ENCODE data around the gene CDH4. TPM values are rescaled to one million over a fixed set of nuclear protein-coding genes. Genes with fewer than 3 reads are reported as not detected.
"Not testable (repeated sequence)": the region's sequence is repeated elsewhere in the genome, so short reads cannot be mapped to it uniquely, and the experiment has no call there.

CDH4 gene
- total RNA-seq, 2 donors from 2014 or later = 0.06 to 0.08 TPM

DNA sequence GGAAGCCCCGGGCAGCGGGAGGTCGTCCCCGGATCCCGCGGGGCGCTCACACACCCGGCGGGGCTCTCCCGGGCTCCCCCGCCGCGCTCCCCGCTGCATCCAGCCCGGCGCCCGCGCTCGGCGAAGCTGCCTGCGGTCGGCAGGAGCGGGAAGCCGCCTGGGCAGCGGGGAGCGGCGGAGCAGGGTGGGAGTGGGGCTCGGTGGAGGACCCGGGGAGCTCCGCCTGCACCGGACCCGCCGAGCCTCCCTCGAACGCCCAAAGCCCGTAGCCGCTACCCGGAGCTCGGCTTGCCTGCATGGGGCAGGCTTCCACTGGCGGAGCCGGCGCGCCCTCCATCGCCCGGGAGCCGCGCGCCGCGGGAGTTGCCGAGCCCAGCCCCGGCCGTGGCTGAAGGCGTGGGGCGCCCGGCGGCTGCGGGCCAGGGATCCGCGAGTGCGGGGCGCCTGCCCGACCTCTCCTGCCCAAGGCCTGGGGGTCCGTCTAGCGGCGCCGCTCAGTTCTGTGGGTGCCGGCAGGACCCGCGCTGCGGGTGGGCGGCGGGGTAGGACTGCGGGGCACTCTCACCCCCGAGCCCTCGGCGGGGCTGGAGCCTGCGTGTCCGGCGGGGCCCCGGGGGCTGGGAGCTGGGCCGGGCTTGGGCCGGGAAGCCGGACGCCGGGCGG lies 671 bp downstream of the CDH4 start:
- intact Hi-C loops (cut with DNase I) = no loop called here
- ATAC-seq (peak in 1 of 2 donors; percentile 16), DNase-seq (no peak)

DNA sequence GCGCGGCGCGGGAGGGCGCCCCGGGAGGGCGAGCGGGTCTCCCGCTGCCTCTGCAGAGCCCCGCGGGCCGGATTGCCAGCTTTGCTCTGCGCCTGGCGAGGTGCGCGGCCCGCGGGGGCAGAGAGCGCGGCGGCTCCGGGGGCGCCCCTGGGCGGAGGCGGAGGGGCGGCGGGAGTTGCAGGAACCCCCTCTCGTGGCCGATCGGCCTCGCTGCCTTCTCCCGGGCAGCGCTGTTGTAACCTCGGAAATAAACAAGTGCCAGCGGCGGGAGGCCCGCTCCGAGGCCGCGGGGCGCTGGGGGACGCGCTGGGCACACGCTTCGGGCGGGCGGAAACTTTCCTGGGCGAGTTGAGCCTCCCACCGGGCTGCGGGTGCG lies 1.2 kb downstream of the CDH4 start:
- ATAC-seq = peak in 1 of 2 donors; percentile 24
- DNase-seq = no peak
- intact Hi-C loops (cut with DNase I) = no loop called here

DNA sequence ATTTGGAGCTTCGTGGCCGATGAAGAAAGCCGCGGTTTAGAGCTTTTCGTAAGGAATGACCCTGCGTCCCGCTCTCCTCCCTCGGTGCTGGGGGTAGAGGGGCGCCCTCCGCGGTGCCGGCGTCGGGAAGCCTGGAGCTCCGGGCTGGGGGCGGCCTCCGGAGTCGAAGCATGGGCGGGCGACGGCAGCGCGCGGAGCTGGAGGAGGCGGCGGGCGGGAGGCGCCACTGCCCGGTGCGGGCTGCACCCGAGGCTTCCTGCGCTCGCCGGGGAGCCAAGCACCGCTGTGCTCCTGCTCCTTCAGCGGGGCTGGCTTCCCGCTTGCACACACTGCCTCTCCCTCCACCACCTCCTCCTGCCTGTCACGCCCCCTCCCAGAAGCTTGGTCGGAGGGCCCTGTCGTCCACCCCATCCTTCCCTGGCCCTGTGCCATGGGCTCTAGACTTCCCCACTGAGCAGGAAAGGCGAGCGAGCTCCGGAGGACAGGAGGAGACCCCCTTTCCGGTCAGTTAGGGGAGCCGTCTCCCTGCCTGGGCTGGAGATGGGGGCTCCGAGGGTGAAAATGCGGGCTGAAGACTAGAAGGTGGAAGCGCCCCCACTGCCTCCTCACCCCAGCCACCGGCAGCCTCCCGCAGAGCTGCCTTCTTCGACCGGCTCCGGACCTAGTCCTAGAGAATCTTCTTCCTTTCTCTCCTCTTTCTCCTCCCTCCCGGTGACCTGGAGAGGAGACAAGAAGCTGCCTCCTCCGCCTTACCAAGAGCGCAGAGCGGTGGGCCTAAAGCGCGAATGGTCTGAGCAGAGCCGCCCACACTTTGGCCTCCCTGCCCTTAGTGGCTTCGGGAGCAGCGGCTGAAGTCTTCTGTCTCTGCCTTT lies 1.8 kb downstream of the CDH4 start:
- ATAC-seq = peak; percentile 44 to 56
- intact Hi-C loops (cut with DNase I) = no loop called here
- no peak for DNase-seq

DNA sequence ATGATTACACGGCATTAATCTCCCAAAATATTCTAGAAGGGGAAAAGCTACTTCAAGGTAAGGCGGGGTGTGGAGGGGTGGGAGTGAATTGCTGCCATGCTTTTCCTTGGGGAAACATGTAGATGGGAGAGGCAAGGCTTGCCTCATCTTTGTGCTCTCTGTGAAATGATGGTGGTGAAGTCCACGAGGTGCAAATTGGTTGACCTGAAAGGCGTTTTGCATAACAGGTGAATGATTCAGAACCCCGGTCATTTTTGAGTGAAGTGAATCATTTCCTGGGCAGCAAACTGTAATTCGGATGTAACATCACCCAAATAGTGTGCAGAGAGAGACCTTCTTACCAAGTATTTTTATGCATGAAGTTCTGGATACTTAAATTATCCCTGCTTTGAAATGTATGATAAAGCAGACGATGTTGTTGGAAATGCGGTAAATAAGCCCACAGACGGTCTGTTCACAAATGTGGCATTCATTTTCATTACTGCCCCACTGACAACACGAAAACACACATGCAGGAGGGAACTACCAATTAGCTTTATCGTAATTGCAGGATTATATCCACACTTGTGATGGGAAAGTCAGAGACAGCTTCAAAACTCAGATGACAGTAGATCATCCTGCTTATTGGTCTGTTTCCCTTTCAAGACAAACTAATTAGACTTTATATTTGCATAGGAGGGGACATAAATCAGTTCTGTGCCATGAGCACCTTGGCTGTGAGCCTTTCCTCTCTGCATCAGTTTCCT lies 3.0 kb downstream of the CDH4 start:
- DNase-seq (no peak), ATAC-seq (peak in 1 of 2 donors; percentile 63)
- intact Hi-C loops (cut with DNase I) = no loop called here

DNA sequence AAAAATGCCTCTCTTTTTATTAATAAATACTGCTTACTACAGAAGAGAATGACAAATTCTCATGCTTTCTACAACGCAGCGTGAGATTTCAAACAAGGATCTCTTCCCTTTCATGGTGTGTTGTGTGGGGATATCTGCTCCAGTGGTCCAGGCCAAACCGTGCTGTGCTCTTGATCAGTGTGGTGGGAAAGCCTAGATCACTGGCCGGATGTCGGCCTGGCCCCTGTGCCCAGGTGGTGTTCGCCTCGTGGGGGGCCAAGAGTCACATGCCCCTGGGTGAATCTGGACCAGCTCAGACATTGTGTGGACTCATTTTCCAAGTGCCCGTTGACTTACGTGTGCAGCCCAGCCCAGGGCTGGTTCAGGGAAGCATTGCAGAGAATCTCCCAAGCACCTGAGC lies 4.3 kb downstream of the CDH4 start:
- ATAC-seq = no peak
- no peak for DNase-seq
- intact Hi-C loops (cut with DNase I) = no loop called here

DNA sequence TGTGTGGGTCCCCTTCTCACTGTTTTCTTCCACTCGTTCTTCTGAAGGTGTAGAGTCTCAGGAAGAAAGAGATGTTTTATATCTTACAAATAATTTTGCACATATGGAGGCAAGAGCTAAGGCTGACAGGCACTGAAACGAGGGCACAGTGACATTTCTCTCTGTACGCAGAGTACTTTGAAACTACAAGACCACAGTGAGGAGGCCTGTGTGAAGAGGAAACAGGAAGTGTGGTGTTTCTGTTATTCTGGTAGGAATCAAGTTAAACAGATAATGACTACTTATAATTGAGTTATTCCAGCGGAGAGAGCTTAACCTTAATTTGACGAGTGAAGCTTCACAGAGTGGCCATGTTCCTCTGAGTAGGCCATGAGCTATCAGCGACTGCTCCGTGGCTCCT lies 4.8 kb downstream of the CDH4 start:
- intact Hi-C loops (cut with DNase I) = no loop called here
- DNase-seq (no peak), ATAC-seq (no peak)

DNA sequence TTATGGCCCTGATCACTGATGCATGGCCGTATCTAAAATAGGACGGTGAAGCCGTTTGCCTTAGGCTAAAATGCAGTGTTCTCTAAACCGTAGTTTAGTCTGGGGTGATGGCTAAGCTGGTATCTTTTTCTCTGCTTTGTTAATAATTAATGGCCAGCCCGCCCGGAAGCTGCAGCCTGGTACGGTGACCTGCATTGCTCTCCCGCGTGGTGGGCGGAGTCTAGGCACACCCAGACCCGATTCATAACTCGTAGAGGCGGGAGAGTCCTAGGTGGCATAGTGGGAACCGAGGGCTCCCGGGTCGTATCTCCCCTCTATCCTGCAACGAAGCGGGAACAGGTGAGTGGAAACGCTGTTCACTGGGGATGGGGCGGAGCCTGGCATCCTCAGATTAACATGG lies 5.5 kb downstream of the CDH4 start:
- intact Hi-C loops (cut with DNase I) = no loop called here
- ATAC-seq (no peak), DNase-seq (no peak)

DNA sequence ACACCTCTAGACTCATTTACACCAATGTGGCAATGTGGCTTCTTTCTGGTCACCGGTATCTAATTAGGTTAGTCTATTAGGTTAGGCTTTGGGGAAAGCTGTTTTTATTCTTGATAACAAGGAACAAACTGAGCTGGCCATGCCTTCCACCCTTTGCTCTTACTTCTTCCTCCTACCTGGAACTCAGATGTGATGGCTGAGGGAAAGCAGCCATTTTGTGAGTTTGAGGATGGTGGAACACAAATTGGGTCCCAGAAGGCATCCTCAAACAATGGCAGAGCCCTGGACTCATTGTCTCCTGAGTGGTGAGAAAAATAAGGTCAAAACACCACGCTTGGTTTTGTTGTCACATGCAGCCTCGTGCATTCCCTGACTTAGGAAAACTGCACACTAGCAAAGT lies 7.7 kb downstream of the CDH4 start:
- intact Hi-C loops (cut with DNase I) = no loop called here
- no peak for DNase-seq
- no peak for ATAC-seq

DNA sequence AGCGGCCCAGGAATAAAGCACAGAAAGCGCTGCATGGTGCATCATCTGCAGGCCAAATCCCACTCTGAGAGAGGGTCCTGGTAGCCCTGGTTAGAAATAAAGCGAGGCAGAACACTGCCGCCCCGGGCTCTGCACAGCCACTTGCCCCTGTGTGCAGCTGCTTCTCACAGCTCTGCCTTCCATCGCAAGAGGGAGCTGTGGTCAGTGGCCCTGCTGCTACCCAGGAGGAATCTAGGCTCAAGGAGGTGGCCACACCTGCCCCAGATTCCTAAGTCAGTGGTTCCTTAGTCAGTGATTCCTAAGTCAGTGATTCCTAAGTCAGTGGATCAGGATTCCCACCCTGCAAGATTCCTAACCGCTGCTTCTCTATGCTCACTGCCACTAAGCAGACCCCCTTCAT lies 8.8 kb downstream of the CDH4 start:
- ATAC-seq = no peak
- no peak for DNase-seq
- intact Hi-C loops (cut with DNase I) = no loop called here

DNA sequence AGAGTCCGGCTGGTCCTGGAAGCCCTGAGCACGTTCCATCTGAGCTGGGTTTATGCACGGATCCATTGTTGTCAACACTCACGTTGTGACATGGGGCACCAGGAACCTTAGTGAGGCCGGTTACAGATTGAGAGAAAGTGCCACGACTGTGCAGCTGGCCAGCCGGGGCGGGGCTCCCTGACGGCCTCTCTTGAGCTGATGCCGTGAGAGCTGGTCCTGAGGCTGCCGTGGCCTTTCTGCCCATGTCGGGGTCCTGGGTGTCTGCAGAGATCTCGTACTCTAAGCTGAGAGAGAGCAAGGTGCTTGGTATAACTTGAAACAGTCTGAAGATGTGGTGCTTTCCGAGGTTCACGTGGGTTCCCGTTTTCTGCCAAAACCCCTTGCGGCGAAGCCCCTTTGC lies 10.0 kb downstream of the CDH4 start:
- DNase-seq (no peak), ATAC-seq (no peak)
- intact Hi-C loops (cut with DNase I) = no loop called here

DNA sequence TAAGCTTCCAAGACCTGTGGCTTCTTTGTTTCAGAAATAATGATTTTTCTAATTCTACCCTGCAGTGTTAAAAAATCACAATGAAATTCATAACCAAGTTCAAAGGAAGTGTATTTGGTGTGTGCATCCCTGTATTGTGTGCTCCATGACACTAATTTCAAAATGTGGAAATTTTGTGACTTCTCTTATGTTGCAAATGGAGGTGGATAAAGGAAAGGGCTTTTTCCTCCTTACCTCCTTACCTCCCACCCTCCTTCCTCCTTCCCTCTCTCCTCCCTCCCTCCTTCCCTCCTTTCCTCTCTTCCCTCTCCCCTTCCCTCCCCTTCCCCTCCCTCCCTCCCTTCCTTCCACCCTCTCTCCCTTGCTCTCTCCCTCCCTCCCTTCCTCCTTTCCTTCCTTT lies 10.5 kb downstream of the CDH4 start:
- ATAC-seq = no peak
- intact Hi-C loops (cut with DNase I) = no loop called here
- DNase-seq = no peak

DNA sequence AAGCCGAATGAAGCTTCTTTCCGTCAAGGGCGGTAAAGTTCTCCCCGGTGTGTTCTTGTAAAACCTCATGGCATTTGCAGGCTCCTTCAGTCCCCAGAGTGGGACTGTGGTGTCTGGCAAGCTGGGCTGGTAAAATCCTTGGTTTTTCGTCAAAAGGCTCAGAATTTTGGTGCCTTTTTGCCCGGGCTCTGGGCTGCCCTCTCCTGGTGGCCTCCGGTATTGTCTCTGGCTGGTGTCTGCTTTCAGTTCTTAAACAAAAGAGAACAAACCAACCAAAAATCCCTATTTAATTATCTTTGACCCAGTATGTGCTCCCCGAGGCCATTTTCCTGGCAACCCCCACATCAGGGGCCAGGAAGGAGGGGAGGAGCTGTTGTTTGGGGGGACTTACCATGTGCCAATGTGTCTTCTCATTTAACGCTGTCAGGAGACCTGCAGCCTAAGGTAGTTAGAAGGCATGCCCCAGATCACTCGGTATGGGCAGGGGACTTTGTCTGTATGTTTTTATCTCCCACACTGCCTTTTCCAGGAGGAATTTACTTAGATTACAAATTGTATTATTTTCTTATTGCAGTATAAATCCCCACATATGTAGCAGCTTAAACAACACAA lies 11.1 kb downstream of the CDH4 start:
- intact Hi-C loops (cut with DNase I) = no loop called here
- no peak for DNase-seq

DNA sequence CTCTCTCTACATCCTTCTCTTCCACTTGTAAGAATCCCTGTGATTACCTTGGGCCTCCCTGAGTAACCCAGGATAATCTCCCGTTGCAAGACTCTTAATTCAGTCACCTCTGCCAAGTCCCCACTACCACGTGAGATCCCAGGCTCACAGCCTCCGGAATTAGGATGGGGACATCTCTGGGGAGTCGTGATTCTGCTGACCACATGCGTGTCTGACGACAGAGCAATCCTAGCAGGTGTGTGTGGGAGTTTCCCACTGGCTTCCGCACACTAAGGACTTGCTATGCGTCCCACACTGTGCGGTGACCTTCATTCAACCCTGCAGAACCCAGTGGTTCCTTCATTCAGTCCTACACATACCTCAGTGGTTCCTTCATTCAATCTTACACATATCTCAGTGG lies 11.9 kb downstream of the CDH4 start:
- DNase-seq = no peak
- intact Hi-C loops (cut with DNase I) = no loop called here
- ATAC-seq = no peak

More for the DNA sequence above, 11.1 kb downstream of the CDH4 start:
- no peak for ATAC-seq

DNA sequence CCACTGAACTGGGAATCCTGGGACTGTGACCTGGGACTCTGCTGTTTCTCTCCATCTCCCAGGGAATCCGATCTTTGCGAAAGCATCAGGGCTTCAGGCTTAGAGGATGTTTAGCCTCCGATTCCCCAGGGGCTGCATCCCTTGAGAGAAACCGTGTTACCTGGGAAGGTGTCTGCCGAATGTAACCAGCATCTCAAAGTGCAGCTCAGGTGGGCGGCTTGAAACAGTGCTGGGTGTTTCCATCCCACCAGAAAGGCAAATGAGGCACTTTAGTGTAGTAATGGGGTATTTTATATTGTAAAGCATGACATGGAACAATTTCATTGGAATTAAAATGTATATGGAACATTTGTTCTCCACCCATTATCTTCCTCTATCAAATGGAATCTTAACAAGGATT lies 15.2 kb downstream of the CDH4 start:
- DNase-seq (no peak), ATAC-seq (no peak)
- intact Hi-C loops (cut with DNase I) = no loop called here

DNA sequence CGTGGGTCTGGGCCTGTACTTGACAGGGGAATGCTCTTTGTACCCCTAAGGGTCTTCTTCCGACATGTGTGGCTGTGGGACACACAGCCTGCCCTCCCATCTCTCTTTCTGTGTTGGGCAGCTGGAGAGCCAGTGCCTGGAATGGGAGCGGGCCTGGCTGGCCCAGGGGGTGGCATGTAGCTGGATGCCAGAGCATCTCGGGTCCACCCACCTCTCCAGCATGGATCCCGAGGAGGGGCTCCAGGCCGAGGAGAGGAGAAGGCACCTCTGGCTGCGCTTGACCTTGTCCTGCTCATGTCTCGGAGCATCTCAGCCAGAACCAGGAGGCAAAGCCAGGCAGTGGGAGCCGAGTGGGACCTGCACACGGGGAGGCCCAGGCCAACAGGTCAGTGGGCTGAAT lies 16.0 kb downstream of the CDH4 start:
- intact Hi-C loops (cut with DNase I) = no loop called here

DNA sequence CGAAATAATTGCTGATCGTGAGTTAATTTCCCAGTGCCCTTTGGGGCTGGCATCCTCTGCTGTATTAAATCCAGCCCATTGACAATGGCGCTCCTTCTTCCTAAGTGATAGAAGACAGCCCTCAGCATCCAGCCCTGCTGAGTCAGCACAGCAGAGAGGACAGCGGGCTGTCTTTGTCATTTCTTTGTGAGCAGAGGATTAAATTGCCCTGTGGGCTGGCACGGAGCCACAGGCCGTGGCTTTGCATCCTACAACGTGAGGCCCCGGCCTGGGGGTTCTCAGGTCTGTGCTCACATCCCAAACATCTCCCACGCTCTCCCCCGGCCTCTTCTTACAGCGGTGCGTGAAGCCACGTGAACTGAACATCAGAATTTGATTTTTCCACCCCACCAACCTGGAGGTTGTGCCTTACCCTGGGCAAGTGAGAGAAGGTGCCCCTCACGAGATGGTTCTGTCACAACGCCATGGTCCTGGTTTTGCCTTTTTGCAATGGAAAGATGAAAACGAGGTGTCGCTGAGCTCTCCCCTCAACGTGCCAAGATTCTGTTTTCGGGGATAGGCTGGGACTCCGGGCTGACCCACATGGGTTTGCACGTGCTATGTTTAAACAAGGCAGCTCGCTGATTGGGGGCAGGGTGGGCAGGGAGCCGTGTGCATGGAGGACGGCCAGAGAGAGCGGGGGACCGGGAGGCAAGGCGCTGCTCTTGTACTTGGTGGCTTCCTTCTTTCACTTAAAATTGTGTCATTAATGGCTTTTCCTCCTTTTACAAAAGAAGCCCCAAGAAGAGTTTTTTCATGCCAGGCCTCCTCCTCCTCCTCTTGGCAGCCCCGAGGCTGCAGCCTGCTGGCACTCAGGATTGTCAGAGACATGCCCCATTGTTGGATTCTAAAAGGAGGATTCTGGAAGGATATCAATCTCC lies 19.5 kb downstream of the CDH4 start:
- DNase-seq (no peak), ATAC-seq (no peak)
- intact Hi-C loops (cut with DNase I) = no loop called here

More for the DNA sequence above, 16.0 kb downstream of the CDH4 start:
- DNase-seq = no peak
- no peak for ATAC-seq

DNA sequence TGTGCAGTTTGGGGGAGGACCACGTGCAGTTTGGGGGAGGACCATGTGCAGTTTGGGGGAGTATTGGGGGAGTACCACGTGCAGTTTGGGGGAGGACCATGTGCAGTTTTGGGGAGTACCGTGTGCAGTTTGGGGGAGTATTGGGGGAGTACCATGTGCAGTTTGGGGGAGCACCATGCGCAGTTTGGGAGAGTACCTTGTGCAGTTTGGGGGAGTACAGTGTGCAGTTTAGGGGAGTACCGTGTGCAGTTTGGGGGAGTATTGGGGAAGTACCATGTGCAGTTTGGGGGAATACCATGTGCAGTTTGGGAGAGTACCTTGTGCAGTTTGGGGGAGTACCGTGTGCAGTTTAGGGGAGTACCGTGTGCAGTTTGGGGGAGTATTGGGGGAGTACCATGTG lies 21.0 kb downstream of the CDH4 start:
- DNase-seq; ATAC-seq; intact Hi-C loops (cut with DNase I): not testable (repeated sequence)

DNA sequence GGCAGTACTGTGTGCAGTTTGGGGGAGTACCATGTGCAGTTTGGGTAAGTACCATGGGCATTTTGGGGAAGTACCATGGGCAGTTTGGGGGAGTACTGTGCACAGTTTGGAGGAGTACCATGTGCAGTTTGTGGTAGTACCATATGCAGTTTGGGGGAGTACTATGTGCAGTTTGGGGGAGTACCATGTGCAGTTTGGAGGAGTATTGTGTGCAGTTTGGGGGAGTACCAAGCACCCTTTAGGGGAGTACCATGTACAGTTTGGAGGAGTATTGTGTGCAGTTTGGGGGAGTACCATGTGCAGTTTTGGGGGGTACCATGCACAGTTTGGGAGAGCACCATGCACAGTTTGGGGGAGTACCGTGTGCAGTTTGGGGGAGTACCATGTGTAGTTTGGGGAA lies 21.6 kb downstream of the CDH4 start:
- intact Hi-C loops (cut with DNase I); ATAC-seq; DNase-seq: not testable (repeated sequence)

DNA sequence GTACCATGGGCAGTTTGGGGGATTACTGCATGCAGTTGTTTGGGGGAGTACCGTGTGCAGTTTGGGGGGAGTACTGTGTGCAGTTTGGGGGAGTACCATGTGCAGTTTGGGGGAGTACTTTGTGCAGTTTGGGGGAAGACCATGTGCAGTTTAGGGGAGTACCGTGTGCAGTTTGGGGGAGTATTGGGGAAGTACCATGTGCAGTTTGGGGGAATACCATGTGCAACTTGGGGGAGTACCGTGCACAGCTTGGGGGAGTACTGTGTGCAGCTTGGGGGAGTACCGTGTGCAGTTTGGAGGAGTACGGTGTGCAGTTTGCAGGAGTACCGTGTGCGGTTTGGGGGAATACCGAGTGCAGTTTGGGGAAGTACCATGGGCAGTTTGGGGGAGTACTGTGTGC lies 22.3 kb downstream of the CDH4 start:
- intact Hi-C loops (cut with DNase I) = no loop called here
- DNase-seq = no peak
- ATAC-seq = no peak
